ENCODE measurements around the gene CALCR.
"Not testable (repeated sequence)": the region's sequence is repeated elsewhere in the genome, so short reads cannot be mapped to it uniquely, and the experiment has no call there.

CALCR gene

GRCh38 chr7:93574646-93575554 lies at the start of gene CALCR:
Gene CALCR (minus strand): TSS chr7:93574724. CDS start chr7:93486981, 87,743 bp downstream.
- DNase-seq (ENCODE audit: low read depth in 3 of 3): no peak

- DNase-seq (ENCODE audit: low read depth in 3 of 3): no peak
These were observed 49.3 kb upstream of the CALCR start for GRCh38 chr7:93623816-93624215.

- no peak for DNase-seq (ENCODE audit: low read depth in 3 of 3)
These were observed 47.8 kb upstream of the CALCR start for GRCh38 chr7:93622036-93623033.

- no peak for DNase-seq (ENCODE audit: low read depth in 3 of 3)
These were observed 46.3 kb upstream of the CALCR start for GRCh38 chr7:93620864-93621263.

- no peak for DNase-seq (ENCODE audit: low read depth in 3 of 3)
These were observed 45.5 kb upstream of the CALCR start for GRCh38 chr7:93620057-93620456.

GRCh38 chr7:93601363-93601762 lies 26.8 kb upstream of the CALCR start:
- DNase-seq (ENCODE audit: low read depth in 3 of 3): no peak

- no peak for DNase-seq (ENCODE audit: low read depth in 3 of 3)
These were observed 19.7 kb upstream of the CALCR start for GRCh38 chr7:93594250-93594649.

GRCh38 chr7:93592588-93593266 lies 18.2 kb upstream of the CALCR start:
- no peak for DNase-seq (ENCODE audit: low read depth in 3 of 3)

GRCh38 chr7:93591224-93592050 lies 16.9 kb upstream of the CALCR start:
- not testable (repeated sequence) for DNase-seq (ENCODE audit: low read depth in 3 of 3)

GRCh38 chr7:93586479-93586865 lies 11.9 kb upstream of the CALCR start:
- not testable (repeated sequence) for DNase-seq (ENCODE audit: low read depth in 3 of 3)

GRCh38 chr7:93585694-93586478 lies 11.4 kb upstream of the CALCR start:
- not testable (repeated sequence) for DNase-seq (ENCODE audit: low read depth in 3 of 3)

GRCh38 chr7:93579431-93579830 lies 4.9 kb upstream of the CALCR start:
- no peak for DNase-seq (ENCODE audit: low read depth in 3 of 3)

GRCh38 chr7:93578762-93579161 lies 4.2 kb upstream of the CALCR start:
- DNase-seq (ENCODE audit: low read depth in 3 of 3): no peak

GRCh38 chr7:93575555-93576399 lies 1.3 kb upstream of the CALCR start:
- no peak for DNase-seq (ENCODE audit: low read depth in 3 of 3)

GRCh38 chr7:93574269-93574645 lies 267 bp downstream of the CALCR start:
- no peak for DNase-seq (ENCODE audit: low read depth in 3 of 3)

GRCh38 chr7:93569189-93569588 lies 5.3 kb downstream of the CALCR start:
- DNase-seq (ENCODE audit: low read depth in 3 of 3): no peak

GRCh38 chr7:93566876-93567275 lies 7.6 kb downstream of the CALCR start:
- DNase-seq (ENCODE audit: low read depth in 3 of 3): no peak

- DNase-seq (ENCODE audit: low read depth in 3 of 3): no peak
These were observed 10.9 kb downstream of the CALCR start for GRCh38 chr7:93563584-93563983.

- no peak for DNase-seq (ENCODE audit: low read depth in 3 of 3)
These were observed 11.6 kb downstream of the CALCR start for GRCh38 chr7:93562936-93563335.
